Left lung (tissue), 10 donors: ENCODE data around the gene MDFIC. TPM values are rescaled to one million over a fixed set of nuclear protein-coding genes. Genes with fewer than 3 reads are reported as not detected.
A peak's percentile ranks its signal among the peaks of the same experiment; 100 is the strongest.

Experiments used
- ATAC-seq: fragments of 200-7000 bp; cut with Tn5 transposase; one replicate; pipeline ENCODE4 v1.9.1; 2020; ENCODE audit warnings: moderate library complexity
- DNase-seq, 4 donors: peaks; one replicate each; pipeline ENCODE4 v3.0.0-alpha.2; 2013 to 2020
- H3K27ac ChIP-seq, 2 donors: fragments of 200-600 bp; sonication (generic) in 1 of 2; one replicate each; pipeline versions ENCODE4 v1.5.0 to v1.8.0; 2020 to 2021
- H3K27me3 ChIP-seq, 2 donors: fragments of 200-600 bp; sonication (generic) in 1 of 2; one replicate each; pipeline versions ENCODE4 v1.5.0 to v1.8.0; 2020 to 2021
- H3K36me3 ChIP-seq, 2 donors: fragments of 200-600 bp; sonication (generic) in 1 of 2; one replicate each; pipeline versions ENCODE4 v1.5.0 to v1.8.0; 2020 to 2021
- H3K4me1 ChIP-seq, 2 donors: fragments of 200-600 bp; one replicate each; pipeline ENCODE4 v1.8.0; 2021
- H3K4me3 ChIP-seq, 2 donors: fragments of 200-600 bp; sonication (generic) in 1 of 2; one replicate each; pipeline versions ENCODE4 v1.5.0 to v1.8.0; 2020 to 2021; ENCODE audit warnings: mild to moderate bottlenecking in 1 of 2
- H3K9me3 ChIP-seq, 2 donors: fragments of 200-600 bp; sonication (generic) in 1 of 2; one replicate each; pipeline versions ENCODE4 v1.5.0 to v1.8.0; 2020 to 2021
- CTCF ChIP-seq, 2 donors: fragments of 200-600 bp; sonication (generic) in 1 of 2; IDR thresholded peaks; one replicate each; pipeline versions ENCODE4 v1.5.0 to v1.8.0; 2021; ENCODE audit warnings: antibody characterized with exemption in 2 of 2
- intact Hi-C, 2 donors: fragments of 100-400 bp; cut with DNase I; formaldehyde crosslinking; loops; one replicate each; pipeline versions ENCODE4 v1.11.2 to v1.14.2; 2022
- polyA plus RNA-seq, 6 donors: library from polyadenylated mRNA; unstranded; fragments of 120-200 nt; gene quantifications; one replicate each; pipeline ENCODE4 v1.2.1, GENCODE V29; 2013; ENCODE audit not compliant: insufficient read length in 6 of 6
- total RNA-seq, 2 donors: library from RNA; stranded (reverse); fragmentation: NEBNext Ultra II Directional; extraction: Animal tissue kit (Norgen Biotek cat#: 25700); gene quantifications; one replicate each; pipeline ENCODE4 v1.2.1, GENCODE V29; 2021
- donor health status: DM: no; HTN: yes; CAD: no.
- donor health status: DM: no; HTN: no; CAD: no.

MDFIC gene
- total and polyA plus RNA-seq, 8 donors, result 30.8 to 64.4 (median 57.9) TPM

GRCh38 chr7:115037128-115037802 lies 115.4 kb downstream of the MDFIC start:
- H3K4me1 ChIP-seq, result no peaks in the 10 kb centered on the region
- no peak overlapping the region for H3K4me3 ChIP-seq
- no peaks in the 10 kb centered on the region for H3K9me3 ChIP-seq
- no peak overlapping the region for H3K27ac ChIP-seq
- intact Hi-C loops, result no loop called here
- no peaks in the 10 kb centered on the region for H3K27me3 ChIP-seq
- ATAC-seq, result no peak
- TF ChIP-seq CTCF (IDR thresholded peaks at IDR 0.05), result no peak
- DNase-seq, result no peak
- H3K36me3 ChIP-seq, result no peaks in the 10 kb centered on the region

GRCh38 chr7:115038158-115038557 lies 116.3 kb downstream of the MDFIC start:
- Histone ChIP-seq H3K4me3 (no peak overlapping the region), H3K27ac (no peak overlapping the region), H3K27me3 (no peaks in the 10 kb centered on the region), H3K4me1 (no peaks in the 10 kb centered on the region), H3K9me3 (no peaks in the 10 kb centered on the region), H3K36me3 (no peaks in the 10 kb centered on the region)
- intact Hi-C loops, result no loop called here
- DNase-seq, result no peak
- TF ChIP-seq CTCF (IDR thresholded peaks at IDR 0.05), result no peak
- ATAC-seq, result peak; percentile 95

DNA sequence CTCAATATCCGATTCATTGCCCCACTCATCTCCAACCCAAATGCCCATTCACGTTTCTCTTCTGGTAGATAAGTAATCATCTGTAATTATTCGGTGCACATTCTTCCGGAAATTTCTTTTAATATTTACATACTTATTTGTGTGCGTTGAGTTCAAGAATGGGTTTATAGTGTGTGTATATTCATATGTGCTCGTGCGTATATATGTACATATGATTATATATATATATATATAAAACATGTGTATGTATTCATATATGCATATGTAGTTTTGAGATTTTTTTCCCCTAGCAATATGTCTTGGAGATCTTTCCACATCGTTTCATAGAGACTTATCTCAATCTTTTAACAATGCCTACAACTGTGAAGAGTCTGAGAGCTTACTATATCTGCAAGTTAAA lies 118.2 kb downstream of the MDFIC start:
- Histone ChIP-seq H3K27ac (no peak overlapping the region), H3K27me3 (no peaks in the 10 kb centered on the region), H3K9me3 (no peaks in the 10 kb centered on the region), H3K4me1 (no peaks in the 10 kb centered on the region), H3K4me3 (no peak overlapping the region), H3K36me3 (no peaks in the 10 kb centered on the region)
- TF ChIP-seq CTCF (IDR thresholded peaks at IDR 0.05), result no peak
- DNase-seq (no peak), ATAC-seq (no peak)
- intact Hi-C loops, result no loop called here

GRCh38 chr7:115040495-115040894 lies 118.6 kb downstream of the MDFIC start:
- H3K4me3 ChIP-seq, result no peak overlapping the region
- TF ChIP-seq CTCF (IDR thresholded peaks at IDR 0.05), result no peak
- no peak for DNase-seq
- H3K27me3 ChIP-seq, result no peaks in the 10 kb centered on the region
- H3K36me3 ChIP-seq, result no peaks in the 10 kb centered on the region
- no peaks in the 10 kb centered on the region for H3K9me3 ChIP-seq
- intact Hi-C loops, result no loop called here
- ATAC-seq, result no peak
- no peak overlapping the region for H3K27ac ChIP-seq
- no peaks in the 10 kb centered on the region for H3K4me1 ChIP-seq

GRCh38 chr7:115042596-115042995 lies 120.7 kb downstream of the MDFIC start:
- Histone ChIP-seq H3K9me3 (no peaks in the 10 kb centered on the region), H3K27me3 (no peaks in the 10 kb centered on the region), H3K27ac (no peak overlapping the region), H3K4me1 (no peaks in the 10 kb centered on the region), H3K4me3 (no peak overlapping the region), H3K36me3 (no peaks in the 10 kb centered on the region)
- TF ChIP-seq CTCF (IDR thresholded peaks at IDR 0.05), result no peak
- no peak for DNase-seq
- intact Hi-C loops, result no loop called here
- no peak for ATAC-seq
